Panc1 (cell line): ENCODE results near the gene CYP8B1. TPM values are rescaled to one million over a fixed set of nuclear protein-coding genes. Genes with fewer than 3 reads are reported as not detected.

ENCODE experiments used
- ATAC-seq: fragments of 200-7000 bp; cut with Tn5 transposase; 2 replicates; pipeline ENCODE4 v1.9.1; 2020; ENCODE audit warnings: mild to moderate bottlenecking, moderate library complexity
- BruUV-seq: library from RNA; stranded (reverse); fragments of 400-500 nt; replicated peaks from 2 replicates; lab custom pipeline; 2021; lab: Mats Ljungman, UMichigan
- CTCF ChIA-PET: fragments of 300-600 bp; sonication (Branson Sonifier 250); formaldehyde crosslinking; loops from one replicate; lab custom pipeline; 2022; ENCODE audit warnings: antibody characterized with exemption; lab: Charles Lee
- POLR2A ChIA-PET: fragments of 300-600 bp; sonication (Branson Sonifier 250); formaldehyde crosslinking; loops from one replicate; lab custom pipeline; 2022; ENCODE audit warnings: antibody characterized with exemption; lab: Charles Lee
- DNase-seq: peaks from one replicate; pipeline ENCODE4 v3.0.0-alpha.2; 2010; ENCODE audit warnings: low read depth, low spot score
- H3K27ac ChIP-seq: 2 replicates; pipeline ENCODE4 v1.5.1; 2011; ENCODE audit warnings: mild to moderate bottlenecking, low read length, inconsistent platforms
- H3K27me3 ChIP-seq: fragments of 200-500 bp; sonication (Bioruptor generic); 2 replicates; pipeline ENCODE4 v1.6.0; 2014; ENCODE audit warnings: low read length, inconsistent platforms; ENCODE audit not compliant: control insufficient read depth, insufficient read depth
- H3K36me3 ChIP-seq: fragments of 200-500 bp; sonication (Bioruptor generic); 2 replicates; pipeline ENCODE4 v1.5.1; 2014; ENCODE audit warnings: inconsistent platforms, mild to moderate bottlenecking, low read length, moderate library complexity; ENCODE audit not compliant: control insufficient read depth, insufficient read depth
- H3K4me1 ChIP-seq: 2 replicates; pipeline ENCODE4 v1.5.1; 2011; ENCODE audit warnings: inconsistent platforms, mild to moderate bottlenecking, low read length, moderate library complexity; ENCODE audit not compliant: control insufficient read depth, insufficient read depth
- H3K4me3 ChIP-seq, 2 experiments: 2 replicates each; pipeline ENCODE4 v1.5.1; 2011 to 2012; ENCODE audit warnings: low read depth in 2 of 2, low read length in 2 of 2, mild to moderate bottlenecking in 2 of 2, inconsistent platforms in 1 of 2, moderate library complexity in 1 of 2
- H3K9me3 ChIP-seq: fragments of 200-500 bp; sonication (Bioruptor generic); 2 replicates; pipeline ENCODE4 v1.5.1; 2014; ENCODE audit warnings: low read depth, mild to moderate bottlenecking, inconsistent platforms, low read length, moderate library complexity; ENCODE audit not compliant: control insufficient read depth, insufficient read depth
- POLR2AphosphoS5 ChIP-seq: IDR thresholded peaks from 2 replicates; pipeline ENCODE4 v1.6.1; 2012; ENCODE audit warnings: mild to moderate bottlenecking, low read depth, low read length, moderate library complexity
- REST ChIP-seq, 2 experiments: IDR thresholded peaks; 2 replicates each; pipeline ENCODE4 v1.6.1; 2011 to 2012; ENCODE audit warnings: low read depth in 2 of 2, control low read depth in 1 of 2, low read length in 1 of 2, mild to moderate bottlenecking in 1 of 2, moderate library complexity in 1 of 2; ENCODE audit not compliant: insufficient read depth in 1 of 2
- SIN3A ChIP-seq: IDR thresholded peaks from 2 replicates; pipeline ENCODE4 v1.6.1; 2012; ENCODE audit warnings: low read depth, mild to moderate bottlenecking, low read length, moderate library complexity, borderline replicate concordance; ENCODE audit not compliant: insufficient read depth
- TCF7L2 ChIP-seq: IDR thresholded peaks from 2 replicates; pipeline ENCODE4 v1.6.1; 2011; ENCODE audit warnings: mild to moderate bottlenecking, low read depth, low read length, inconsistent platforms
- in situ Hi-C: cut with HindIII; loops from 2 replicates; pipeline ENCODE4 v1.10.0; 2016; ENCODE audit warnings: low sequenced_read_pairs, low pct_unique_long_range_greater_than_20kb
- intact Hi-C: fragments of 100-400 bp; cut with micrococcal nuclease; formaldehyde crosslinking; loops from one replicate; pipeline ENCODE4 v1.10.0; 2022; ENCODE audit not compliant: unreplicated experiment
- total RNA-seq: library from RNA; stranded (reverse); gene quantifications from one replicate; pipeline ENCODE4 v1.2.1, GENCODE V29; 2021; ENCODE audit not compliant: unreplicated experiment
- TF ChIP-seq, protein P1 (sequence below): fragments of 450-650 bp; IDR thresholded peaks from 2 replicates; pipeline ENCODE4 v1.5.1; 2017; ENCODE audit warnings: mild to moderate bottlenecking

The CYP8B1 gene
- total RNA-seq, 1 experiment from 2014 or later, result 0.08 TPM

- H3K9me3 ChIP-seq, result no peaks in the 10 kb centered on the region
- peak; percentile 58 for DNase-seq
- POLR2A ChIA-PET, result interaction anchor here (0.7 kb wide), 1 partner anchor 60 kb away, joined by 3 read pairs; no protein-coding TSS in a partner anchor
- intact Hi-C loops (loop anchor here (2.0 kb wide), 1 partner anchor 59 kb away; no protein-coding TSS in a partner anchor), in situ Hi-C loops (no loop called here)
- no TSS peak for BruUV-seq
- no peaks in the 10 kb centered on the region for H3K4me1 ChIP-seq
- peak; percentile 97 for ATAC-seq
- no peak for TF ChIP-seq SIN3A
- TF ChIP-seq, protein P1, sequence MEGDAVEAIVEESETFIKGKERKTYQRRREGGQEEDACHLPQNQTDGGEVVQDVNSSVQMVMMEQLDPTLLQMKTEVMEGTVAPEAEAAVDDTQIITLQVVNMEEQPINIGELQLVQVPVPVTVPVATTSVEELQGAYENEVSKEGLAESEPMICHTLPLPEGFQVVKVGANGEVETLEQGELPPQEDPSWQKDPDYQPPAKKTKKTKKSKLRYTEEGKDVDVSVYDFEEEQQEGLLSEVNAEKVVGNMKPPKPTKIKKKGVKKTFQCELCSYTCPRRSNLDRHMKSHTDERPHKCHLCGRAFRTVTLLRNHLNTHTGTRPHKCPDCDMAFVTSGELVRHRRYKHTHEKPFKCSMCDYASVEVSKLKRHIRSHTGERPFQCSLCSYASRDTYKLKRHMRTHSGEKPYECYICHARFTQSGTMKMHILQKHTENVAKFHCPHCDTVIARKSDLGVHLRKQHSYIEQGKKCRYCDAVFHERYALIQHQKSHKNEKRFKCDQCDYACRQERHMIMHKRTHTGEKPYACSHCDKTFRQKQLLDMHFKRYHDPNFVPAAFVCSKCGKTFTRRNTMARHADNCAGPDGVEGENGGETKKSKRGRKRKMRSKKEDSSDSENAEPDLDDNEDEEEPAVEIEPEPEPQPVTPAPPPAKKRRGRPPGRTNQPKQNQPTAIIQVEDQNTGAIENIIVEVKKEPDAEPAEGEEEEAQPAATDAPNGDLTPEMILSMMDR, result peak; percentile 77
- no peaks in the 10 kb centered on the region for H3K27me3 ChIP-seq
- H3K36me3 ChIP-seq, result no peaks in the 10 kb centered on the region
- H3K4me3 ChIP-seq, result peak overlapping the region in 1 of 2 experiments; percentile 30; a peak in 2 of 4 replicates
- H3K27ac ChIP-seq, result no peak overlapping the region
- CTCF ChIA-PET, result interaction anchor here (0.5 to 0.8 kb wide), 4 partner anchors 19 to 246 kb away, joined by 3 to 10 read pairs (median 6); no protein-coding TSS in a partner anchor
Measured at GRCh38 chr3:42839616-42840015, 36.1 kb downstream of the CYP8B1 start.

DNA sequence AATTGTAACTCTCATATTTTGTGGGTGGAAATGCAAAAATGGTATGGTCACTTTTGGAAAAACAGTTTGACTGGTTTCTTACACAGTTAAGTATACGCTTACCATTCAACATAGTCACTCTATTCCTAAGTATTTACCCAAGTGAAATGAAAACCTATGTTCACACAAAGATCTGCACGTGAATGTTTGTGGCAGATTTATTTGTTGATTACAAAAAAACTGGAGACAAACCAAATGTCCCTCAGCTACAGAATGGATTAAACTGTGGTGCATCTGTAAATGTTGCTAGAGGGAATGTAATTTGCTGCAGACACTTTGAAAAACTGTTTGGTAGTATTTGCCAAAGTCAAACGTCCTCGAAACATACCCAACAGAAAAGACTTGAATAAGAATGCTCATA, 37.1 kb downstream of the CYP8B1 start:
- H3K4me3 ChIP-seq, result no peak overlapping the region

More for the DNA sequence above, 37.1 kb downstream of the CYP8B1 start:
- BruUV-seq, result no TSS peak
- H3K4me1 ChIP-seq, result no peaks in the 10 kb centered on the region
- no peaks in the 10 kb centered on the region for H3K9me3 ChIP-seq
- in situ Hi-C loops (no loop called here), intact Hi-C loops (loop anchor here (2.0 kb wide), 1 partner anchor 58 kb away; no protein-coding TSS in a partner anchor)
- H3K27ac ChIP-seq, result no peak overlapping the region
- H3K36me3 ChIP-seq, result no peaks in the 10 kb centered on the region
- H3K27me3 ChIP-seq, result no peaks in the 10 kb centered on the region
- ATAC-seq (no peak), DNase-seq (no peak)
- ChIA-PET POLR2A (no interaction called here), CTCF (no interaction called here)
- TF ChIP-seq, protein P1, result no peak
- no peak for TF ChIP-seq REST (IDR thresholded peaks at IDR 0.05; ENCODE audit: insufficient read depth in 1 of 2, low read depth in 2 of 2, low read length in 1 of 2)
- TF ChIP-seq TCF7L2, result no peak
- TF ChIP-seq SIN3A, result no peak
- no peak for TF ChIP-seq POLR2AphosphoS5
